RWPE1 (cell line): ENCODE measurements around the gene PCGF5.

Experiments
- CTCF ChIA-PET: fragments of 350-600 bp; sonication (Branson Sonifier 250); formaldehyde crosslinking; extraction: SDS; loops from one replicate; lab custom pipeline; 2021; lab: Yijun Ruan, JAX
- POLR2A ChIA-PET: fragments of 400-600 bp; formaldehyde crosslinking; extraction: SDS; loops from one replicate; lab custom pipeline; 2020; ENCODE audit warnings: antibody characterized with exemption; ENCODE audit not compliant: low non-redundant PET; lab: Yijun Ruan, JAX
- DNase-seq: peaks from one replicate; pipeline ENCODE4 v3.0.0; 2012; ENCODE audit warnings: low spot score
- H3K27ac ChIP-seq: fragments of 450-650 bp; 2 replicates; pipeline ENCODE4 v1.5.1; 2017
- TF ChIP-seq, protein P1 (sequence below): fragments of 450-650 bp; conservative IDR thresholded peaks from 2 replicates; pipeline ENCODE4 v1.5.1; 2017; ENCODE audit warnings: low read depth, mild to moderate bottlenecking

PCGF5 gene

DNA sequence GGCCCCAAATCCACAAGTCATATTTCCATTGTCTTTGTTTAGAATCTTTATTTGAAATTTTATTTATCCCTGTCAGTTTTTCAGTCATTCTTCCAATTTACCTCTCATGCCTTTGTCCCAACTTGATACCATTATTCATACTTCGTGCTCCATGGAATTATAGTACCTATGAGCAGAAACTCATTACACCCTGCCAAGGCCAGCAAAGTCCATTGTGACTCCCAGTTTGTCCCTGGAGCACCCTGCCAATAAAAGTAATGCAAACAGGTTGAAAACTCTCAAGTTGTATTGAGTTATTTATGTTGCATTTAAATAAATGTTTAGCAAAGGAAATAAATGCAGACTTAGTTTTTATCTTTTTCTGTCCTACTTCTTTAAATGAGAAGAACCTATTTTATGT, 19.3 kb downstream of the PCGF5 start:
- TF ChIP-seq, protein P1, sequence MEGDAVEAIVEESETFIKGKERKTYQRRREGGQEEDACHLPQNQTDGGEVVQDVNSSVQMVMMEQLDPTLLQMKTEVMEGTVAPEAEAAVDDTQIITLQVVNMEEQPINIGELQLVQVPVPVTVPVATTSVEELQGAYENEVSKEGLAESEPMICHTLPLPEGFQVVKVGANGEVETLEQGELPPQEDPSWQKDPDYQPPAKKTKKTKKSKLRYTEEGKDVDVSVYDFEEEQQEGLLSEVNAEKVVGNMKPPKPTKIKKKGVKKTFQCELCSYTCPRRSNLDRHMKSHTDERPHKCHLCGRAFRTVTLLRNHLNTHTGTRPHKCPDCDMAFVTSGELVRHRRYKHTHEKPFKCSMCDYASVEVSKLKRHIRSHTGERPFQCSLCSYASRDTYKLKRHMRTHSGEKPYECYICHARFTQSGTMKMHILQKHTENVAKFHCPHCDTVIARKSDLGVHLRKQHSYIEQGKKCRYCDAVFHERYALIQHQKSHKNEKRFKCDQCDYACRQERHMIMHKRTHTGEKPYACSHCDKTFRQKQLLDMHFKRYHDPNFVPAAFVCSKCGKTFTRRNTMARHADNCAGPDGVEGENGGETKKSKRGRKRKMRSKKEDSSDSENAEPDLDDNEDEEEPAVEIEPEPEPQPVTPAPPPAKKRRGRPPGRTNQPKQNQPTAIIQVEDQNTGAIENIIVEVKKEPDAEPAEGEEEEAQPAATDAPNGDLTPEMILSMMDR, result no peak
- ChIA-PET CTCF (interaction anchor here (0.6 to 0.7 kb wide), 2 partner anchors 12 to 235 kb away, joined by 3 read pairs; no protein-coding TSS in a partner anchor), POLR2A (no interaction called here)
- H3K27ac ChIP-seq, result no peak overlapping the region
- DNase-seq, result no peak

DNA sequence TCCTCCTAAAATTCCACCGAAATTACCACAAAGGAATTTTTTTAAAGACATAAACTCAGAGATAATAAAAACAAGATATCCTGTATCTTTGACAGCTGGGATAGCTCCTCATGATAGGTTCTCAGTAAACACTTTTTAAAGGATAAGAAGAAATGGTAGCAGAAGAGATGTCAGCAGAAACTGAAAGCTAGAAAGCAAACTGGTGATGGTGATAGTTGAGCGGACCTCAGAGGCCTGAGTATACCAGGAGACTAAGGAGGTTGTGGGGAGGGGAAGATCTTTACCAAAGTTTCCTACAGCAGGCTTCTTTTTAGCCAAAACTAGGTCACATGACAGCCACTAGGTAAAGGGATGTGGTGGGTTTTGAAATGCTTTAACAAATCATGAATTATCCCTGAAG, 22.5 kb downstream of the PCGF5 start:
- H3K27ac ChIP-seq, result no peak overlapping the region
- TF ChIP-seq, protein P1, result no peak
- CTCF ChIA-PET, result interaction anchor here (0.7 kb wide), 1 partner anchor 39 kb away, joined by 3 read pairs; no protein-coding TSS in a partner anchor
- DNase-seq, result no peak
- POLR2A ChIA-PET, result no interaction called here

DNA sequence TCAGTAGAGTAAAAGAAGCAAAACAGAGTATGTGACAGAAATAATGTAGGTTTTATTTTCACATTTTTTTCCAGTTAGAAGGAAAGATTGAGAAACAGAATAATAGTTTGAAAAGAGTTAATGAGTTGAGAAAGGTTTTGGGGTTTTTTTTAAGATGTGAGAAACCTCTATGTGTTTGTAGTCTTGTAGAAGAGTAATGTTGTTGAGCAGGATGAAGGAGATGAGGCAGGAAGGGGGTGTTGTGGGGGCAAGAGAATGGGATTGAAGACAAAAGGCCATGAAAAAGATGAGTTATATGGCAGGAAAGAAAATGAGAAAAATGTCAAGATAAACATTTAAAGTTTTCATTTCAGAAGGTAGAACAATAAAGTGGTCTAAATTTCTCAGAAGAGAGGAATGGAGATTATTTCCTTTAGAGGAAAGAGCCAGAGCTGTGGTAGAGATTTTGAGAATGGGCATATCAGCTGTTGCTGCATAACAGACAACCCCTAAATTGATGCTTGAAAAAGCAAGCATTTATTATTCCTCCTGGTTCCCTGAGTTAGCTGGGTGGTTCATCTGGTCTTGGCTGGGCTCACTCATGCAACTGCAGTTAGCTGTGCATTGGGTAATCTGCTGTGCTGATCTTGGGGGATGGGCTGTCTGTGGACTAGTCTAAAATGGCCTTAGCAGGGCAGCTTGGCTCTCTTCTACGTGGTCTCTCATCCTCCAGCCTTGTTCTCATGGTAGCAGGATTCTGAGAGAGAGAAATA, 27.1 kb downstream of the PCGF5 start:
- no peak for DNase-seq
- POLR2A ChIA-PET, result no interaction called here

DNA sequence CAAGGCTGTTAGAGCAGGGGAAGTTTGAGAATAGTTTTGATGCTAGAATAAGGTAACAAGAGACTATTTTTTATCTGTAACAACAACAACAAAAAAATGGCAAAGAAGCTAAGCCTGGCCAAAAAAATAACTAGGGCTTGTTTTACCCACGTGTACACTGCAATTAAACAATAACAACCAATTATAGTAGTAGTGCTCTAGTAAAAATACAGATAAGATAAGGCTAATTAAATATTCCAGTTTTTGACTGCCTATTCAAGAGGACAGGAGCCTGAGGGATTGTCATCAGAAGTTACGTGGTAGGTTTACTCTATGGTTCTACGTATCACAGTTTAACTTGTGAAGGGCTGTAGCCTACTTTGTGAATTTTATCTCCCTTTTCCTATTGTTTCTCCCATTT, 29.2 kb downstream of the PCGF5 start:
- DNase-seq, result no peak
- TF ChIP-seq, protein P1, result no peak
- ChIA-PET POLR2A (no interaction called here), CTCF (interaction anchor here (0.7 to 3.2 kb wide), 4 partner anchors 160 to 1386 kb away, joined by 3 to 30 read pairs (median 20); no protein-coding TSS in a partner anchor)
- H3K27ac ChIP-seq, result no peak overlapping the region

More for the DNA sequence above, 27.1 kb downstream of the PCGF5 start:
- CTCF ChIA-PET, result interaction anchor here (0.6 to 1.8 kb wide), 5 partner anchors 157 to 336 kb away, joined by 3 to 6 read pairs (median 4); no protein-coding TSS in a partner anchor
- TF ChIP-seq, protein P1, result no peak
- H3K27ac ChIP-seq, result no peak overlapping the region

DNA sequence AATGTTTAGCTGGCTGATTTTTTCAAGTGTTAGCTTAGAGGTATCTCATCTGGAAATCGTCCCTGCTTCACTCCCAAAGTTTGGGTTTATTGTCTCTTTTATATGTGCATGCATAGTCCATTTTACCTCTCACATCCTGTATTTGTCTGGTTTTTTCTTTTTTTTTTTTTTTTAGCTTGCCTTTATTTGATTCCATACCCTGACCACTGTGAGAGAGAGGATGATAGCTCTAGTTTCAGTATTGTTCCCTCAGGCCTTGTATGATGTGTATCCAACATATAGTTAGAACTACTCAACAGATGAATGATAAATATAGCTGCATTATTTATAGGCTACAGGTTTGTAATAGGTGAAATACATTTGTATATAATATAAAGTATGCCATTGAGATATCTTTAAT, 29.9 kb downstream of the PCGF5 start:
- DNase-seq, result no peak
- CTCF ChIA-PET, result interaction anchor here (0.6 to 3.2 kb wide), 14 partner anchors 22 to 374 kb away, joined by 3 to 30 read pairs (median 3); no protein-coding TSS in a partner anchor
- no peak overlapping the region for H3K27ac ChIP-seq
- POLR2A ChIA-PET, result interaction anchor here (0.7 kb wide), 1 partner anchor 246 kb away, joined by 5 read pairs; no protein-coding TSS in a partner anchor
- TF ChIP-seq, protein P1, result no peak

DNA sequence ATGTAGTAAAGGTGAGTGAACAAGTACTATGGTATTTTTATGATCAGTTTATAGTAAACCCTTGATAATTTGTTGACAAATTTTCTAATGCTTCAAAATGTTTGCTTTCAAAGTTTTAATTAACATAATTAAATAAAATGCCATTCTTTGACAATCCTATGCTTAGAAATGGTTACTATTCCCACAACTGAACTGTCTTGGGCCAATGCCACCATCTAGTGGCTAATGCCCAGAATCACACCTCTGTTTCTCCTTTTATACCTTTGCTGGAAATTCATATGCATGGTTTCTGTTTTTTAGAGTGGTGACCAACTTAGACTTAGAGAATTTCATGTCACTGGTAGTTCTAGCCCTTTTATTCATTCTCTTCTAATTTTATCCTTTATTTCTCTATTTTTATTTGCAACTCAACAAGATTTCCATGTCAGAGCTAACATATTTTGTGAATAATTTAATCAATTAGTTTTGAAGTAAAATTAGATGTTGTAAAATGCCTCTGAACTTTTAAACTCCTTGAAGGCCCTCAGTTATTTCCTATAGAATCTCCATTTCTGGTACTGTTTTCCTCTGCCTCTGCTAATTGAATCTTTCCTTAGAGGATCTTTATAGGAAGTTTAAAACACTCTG, 31.1 kb downstream of the PCGF5 start:
- peak; percentile 58 for DNase-seq
- ChIA-PET POLR2A (no interaction called here), CTCF (interaction anchor here (0.6 to 3.2 kb wide), 20 partner anchors 10 to 542 kb away, joined by 3 to 30 read pairs (median 4); no protein-coding TSS in a partner anchor)
- TF ChIP-seq, protein P1, result peak; percentile 94
- no peak overlapping the region for H3K27ac ChIP-seq
